GM18870 (cell line): ENCODE results near the gene PXMP4.
"Not testable (repeated sequence)": the region's sequence is repeated elsewhere in the genome, so short reads cannot be mapped to it uniquely, and the experiment has no call there.

Experiments
- ATAC-seq: cut with Tn5 transposase; IDR thresholded peaks from one replicate; pipeline ENCODE4 v1.9.1; 2021; ENCODE audit warnings: moderate library complexity; ENCODE audit not compliant: unreplicated experiment

PXMP4 gene

GRCh38 chr20:33704197-33704924 lies 15.7 kb downstream of the PXMP4 start:
- ATAC-seq = no peak

- ATAC-seq = no peak
These were observed 16.5 kb downstream of the PXMP4 start for GRCh38 chr20:33703498-33704137.

GRCh38 chr20:33702861-33703260 lies 17.2 kb downstream of the PXMP4 start:
- ATAC-seq = no peak

GRCh38 chr20:33701629-33702450 lies 18.3 kb downstream of the PXMP4 start:
- no peak for ATAC-seq

GRCh38 chr20:33700696-33701441 lies 19.2 kb downstream of the PXMP4 start:
- ATAC-seq = not testable (repeated sequence)

GRCh38 chr20:33698966-33699365 lies 21.1 kb downstream of the PXMP4 start:
- ATAC-seq = not testable (repeated sequence)

- ATAC-seq = no peak
These were observed 23.0 kb downstream of the PXMP4 start for GRCh38 chr20:33697129-33697528.

- no peak for ATAC-seq
These were observed 23.7 kb downstream of the PXMP4 start for GRCh38 chr20:33696448-33696847.

- no peak for ATAC-seq
These were observed 25.5 kb downstream of the PXMP4 start for GRCh38 chr20:33694639-33695012.

- no peak for ATAC-seq
These were observed 26.1 kb downstream of the PXMP4 start for GRCh38 chr20:33693741-33694638.

- ATAC-seq = no peak
These were observed 26.8 kb downstream of the PXMP4 start for GRCh38 chr20:33693289-33693688.

GRCh38 chr20:33689973-33690372 lies 30.1 kb downstream of the PXMP4 start:
- no peak for ATAC-seq

GRCh38 chr20:33689493-33689892 lies 30.6 kb downstream of the PXMP4 start:
- ATAC-seq = no peak

GRCh38 chr20:33688938-33689424 lies 31.1 kb downstream of the PXMP4 start:
- ATAC-seq = no peak

GRCh38 chr20:33687993-33688937 lies 31.8 kb downstream of the PXMP4 start:
- ATAC-seq = no peak

- no peak for ATAC-seq
These were observed 32.7 kb downstream of the PXMP4 start for GRCh38 chr20:33687370-33687915.

- ATAC-seq = no peak
These were observed 33.1 kb downstream of the PXMP4 start for GRCh38 chr20:33686984-33687366.
